Measurements from ENCODE around the gene HSPG2. TPM values are rescaled to one million over a fixed set of nuclear protein-coding genes. Genes with fewer than 3 reads are reported as not detected.

Gene HSPG2
- total and polyA plus RNA-seq, 10 of the 15 experiments (the other 5 are each of a cell fraction or from before 2014, with no cell fraction given) = 0.30 to 3.4 (median 0.73) TPM; not detected in 2

DNA sequence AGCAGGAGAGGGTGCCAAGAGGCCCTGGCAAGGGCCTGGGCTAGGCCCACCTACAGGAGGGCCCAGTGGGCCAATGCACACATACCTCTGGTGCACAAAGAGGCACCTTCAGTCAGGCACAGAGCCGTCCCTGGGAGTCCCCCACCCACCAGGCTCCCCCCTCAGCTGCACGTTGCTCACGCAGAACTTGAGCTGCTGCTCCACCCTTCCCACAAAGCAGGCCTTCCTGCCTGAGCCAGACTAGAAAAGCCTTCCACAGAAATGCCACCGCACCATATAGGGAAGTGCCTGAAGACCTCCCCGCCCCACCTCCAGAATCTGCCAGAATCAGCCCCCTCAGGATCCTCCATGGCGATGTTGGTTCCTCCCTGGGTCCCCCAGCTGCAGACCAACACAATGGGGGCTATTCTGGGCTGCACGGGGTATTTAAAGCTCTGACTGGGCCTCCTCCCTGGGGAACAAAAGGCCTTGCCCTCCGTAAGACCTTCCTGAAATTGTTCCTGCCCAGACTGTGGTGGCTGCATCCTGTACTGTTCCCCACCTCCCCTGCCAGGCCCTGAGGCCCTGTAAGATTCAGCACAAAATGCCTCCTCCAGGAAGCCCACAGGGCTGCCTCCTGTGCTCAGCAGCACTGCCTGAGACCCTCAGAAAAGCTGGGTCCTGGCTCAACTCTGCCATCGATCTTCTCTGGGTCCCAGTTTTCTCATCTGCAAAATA lies 27.2 kb downstream of the HSPG2 start (continued):
- TF ChIP-seq FOXK2 (IDR thresholded peaks at IDR 0.05) (no peak), CBX5 (IDR thresholded peaks at IDR 0.05; ENCODE audit: low read depth) (no peak), SMAD1 (IDR thresholded peaks at IDR 0.05; ENCODE audit: low read depth, partially characterized antibody) (no peak), TCF3 (IDR thresholded peaks at IDR 0.05; ENCODE audit: borderline replicate concordance, insufficient read depth, low read depth, low read length) (no peak), SUZ12 (IDR thresholded peaks at IDR 0.05; ENCODE audit: unreplicated experiment) (no peak), BRCA1 (IDR thresholded peaks at IDR 0.05; ENCODE audit: low read depth, low read length) (no peak), STAT3 (IDR thresholded peaks at IDR 0.05; ENCODE audit: low read depth, low read length) (no peak), RELA (IDR thresholded peaks at IDR 0.05; ENCODE audit: borderline replicate concordance, partially characterized antibody) (peak; percentile 83), EP300 (IDR thresholded peaks at IDR 0.05; ENCODE audit: borderline replicate concordance in 1 of 2, control insufficient read depth in 1 of 2, low read depth in 2 of 2, low read length in 2 of 2) (no peak; a peak in 1 of 4 replicates), NR2F1 (conservative IDR thresholded peaks at IDR 0.05) (peak; percentile 28; the same call in 1 of the 2 replicates), CBX3 (IDR thresholded peaks at IDR 0.05; ENCODE audit: borderline replicate concordance, low read depth) (no peak), LARP7 (IDR thresholded peaks at IDR 0.05) (no peak), MTA3 (IDR thresholded peaks at IDR 0.05; ENCODE audit: borderline replicate concordance, low read length) (0 out of 2 replicates have a peak, but pooled peaks have one; percentile 52), PAX5 (IDR thresholded peaks at IDR 0.05; ENCODE audit: borderline replicate concordance, low read depth, low read length) (no peak), SREBF2 (IDR thresholded peaks at IDR 0.05; ENCODE audit: low read length) (no peak), NFYA (IDR thresholded peaks at IDR 0.05; ENCODE audit: borderline replicate concordance, low read depth, low read length) (no peak), TBL1XR1 (IDR thresholded peaks at IDR 0.05; ENCODE audit: low read depth, low read length) (no peak), ZZZ3 (IDR thresholded peaks at IDR 0.05; ENCODE audit: control insufficient read depth, insufficient read length, low read depth) (no peak), SMARCA5 (IDR thresholded peaks at IDR 0.05) (peak; percentile 92), POLR2AphosphoS2 (IDR thresholded peaks at IDR 0.05; ENCODE audit: low read depth, low read length) (no peak), NR2C1 (IDR thresholded peaks at IDR 0.05) (no peak), SIN3A (IDR thresholded peaks at IDR 0.05; ENCODE audit: low read depth, low read length) (no peak)
- TF ChIP-seq, protein P1, sequence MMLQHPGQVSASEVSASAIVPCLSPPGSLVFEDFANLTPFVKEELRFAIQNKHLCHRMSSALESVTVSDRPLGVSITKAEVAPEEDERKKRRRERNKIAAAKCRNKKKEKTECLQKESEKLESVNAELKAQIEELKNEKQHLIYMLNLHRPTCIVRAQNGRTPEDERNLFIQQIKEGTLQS (IDR thresholded peaks at IDR 0.05; ENCODE audit: borderline replicate concordance, extremely low read depth, low read depth, low read length) = no peak
- TF ChIP-seq, protein P2, sequence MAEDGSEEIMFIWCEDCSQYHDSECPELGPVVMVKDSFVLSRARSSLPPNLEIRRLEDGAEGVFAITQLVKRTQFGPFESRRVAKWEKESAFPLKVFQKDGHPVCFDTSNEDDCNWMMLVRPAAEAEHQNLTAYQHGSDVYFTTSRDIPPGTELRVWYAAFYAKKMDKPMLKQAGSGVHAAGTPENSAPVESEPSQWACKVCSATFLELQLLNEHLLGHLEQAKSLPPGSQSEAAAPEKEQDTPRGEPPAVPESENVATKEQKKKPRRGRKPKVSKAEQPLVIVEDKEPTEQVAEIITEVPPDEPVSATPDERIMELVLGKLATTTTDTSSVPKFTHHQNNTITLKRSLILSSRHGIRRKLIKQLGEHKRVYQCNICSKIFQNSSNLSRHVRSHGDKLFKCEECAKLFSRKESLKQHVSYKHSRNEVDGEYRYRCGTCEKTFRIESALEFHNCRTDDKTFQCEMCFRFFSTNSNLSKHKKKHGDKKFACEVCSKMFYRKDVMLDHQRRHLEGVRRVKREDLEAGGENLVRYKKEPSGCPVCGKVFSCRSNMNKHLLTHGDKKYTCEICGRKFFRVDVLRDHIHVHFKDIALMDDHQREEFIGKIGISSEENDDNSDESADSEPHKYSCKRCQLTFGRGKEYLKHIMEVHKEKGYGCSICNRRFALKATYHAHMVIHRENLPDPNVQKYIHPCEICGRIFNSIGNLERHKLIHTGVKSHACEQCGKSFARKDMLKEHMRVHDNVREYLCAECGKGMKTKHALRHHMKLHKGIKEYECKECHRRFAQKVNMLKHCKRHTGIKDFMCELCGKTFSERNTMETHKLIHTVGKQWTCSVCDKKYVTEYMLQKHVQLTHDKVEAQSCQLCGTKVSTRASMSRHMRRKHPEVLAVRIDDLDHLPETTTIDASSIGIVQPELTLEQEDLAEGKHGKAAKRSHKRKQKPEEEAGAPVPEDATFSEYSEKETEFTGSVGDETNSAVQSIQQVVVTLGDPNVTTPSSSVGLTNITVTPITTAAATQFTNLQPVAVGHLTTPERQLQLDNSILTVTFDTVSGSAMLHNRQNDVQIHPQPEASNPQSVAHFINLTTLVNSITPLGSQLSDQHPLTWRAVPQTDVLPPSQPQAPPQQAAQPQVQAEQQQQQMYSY (CRISPR knock-in tag; IDR thresholded peaks at IDR 0.05) = no peak
- TF ChIP-seq, protein P3, sequence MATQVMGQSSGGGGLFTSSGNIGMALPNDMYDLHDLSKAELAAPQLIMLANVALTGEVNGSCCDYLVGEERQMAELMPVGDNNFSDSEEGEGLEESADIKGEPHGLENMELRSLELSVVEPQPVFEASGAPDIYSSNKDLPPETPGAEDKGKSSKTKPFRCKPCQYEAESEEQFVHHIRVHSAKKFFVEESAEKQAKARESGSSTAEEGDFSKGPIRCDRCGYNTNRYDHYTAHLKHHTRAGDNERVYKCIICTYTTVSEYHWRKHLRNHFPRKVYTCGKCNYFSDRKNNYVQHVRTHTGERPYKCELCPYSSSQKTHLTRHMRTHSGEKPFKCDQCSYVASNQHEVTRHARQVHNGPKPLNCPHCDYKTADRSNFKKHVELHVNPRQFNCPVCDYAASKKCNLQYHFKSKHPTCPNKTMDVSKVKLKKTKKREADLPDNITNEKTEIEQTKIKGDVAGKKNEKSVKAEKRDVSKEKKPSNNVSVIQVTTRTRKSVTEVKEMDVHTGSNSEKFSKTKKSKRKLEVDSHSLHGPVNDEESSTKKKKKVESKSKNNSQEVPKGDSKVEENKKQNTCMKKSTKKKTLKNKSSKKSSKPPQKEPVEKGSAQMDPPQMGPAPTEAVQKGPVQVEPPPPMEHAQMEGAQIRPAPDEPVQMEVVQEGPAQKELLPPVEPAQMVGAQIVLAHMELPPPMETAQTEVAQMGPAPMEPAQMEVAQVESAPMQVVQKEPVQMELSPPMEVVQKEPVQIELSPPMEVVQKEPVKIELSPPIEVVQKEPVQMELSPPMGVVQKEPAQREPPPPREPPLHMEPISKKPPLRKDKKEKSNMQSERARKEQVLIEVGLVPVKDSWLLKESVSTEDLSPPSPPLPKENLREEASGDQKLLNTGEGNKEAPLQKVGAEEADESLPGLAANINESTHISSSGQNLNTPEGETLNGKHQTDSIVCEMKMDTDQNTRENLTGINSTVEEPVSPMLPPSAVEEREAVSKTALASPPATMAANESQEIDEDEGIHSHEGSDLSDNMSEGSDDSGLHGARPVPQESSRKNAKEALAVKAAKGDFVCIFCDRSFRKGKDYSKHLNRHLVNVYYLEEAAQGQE (IDR thresholded peaks at IDR 0.05; ENCODE audit: low read depth, low read length) = no peak

All from GM12878 (cell line).